ENCODE results near the gene FOXA3.

GRCh38 chr19:45883881-45884681 is 20.0 kb downstream of the FOXA3 start:
- TF ChIP-seq CTCF (conservative IDR thresholded peaks at IDR 0.05; ENCODE audit: low read length), result no peak
- TF ChIP-seq EZH2phosphoT487 (IDR thresholded peaks at IDR 0.05; ENCODE audit: borderline replicate concordance, low read depth, low read length), result no peak

Measured in OCI-LY7 (cell line).